Astrocyte (in vitro differentiated cells and primary cell): ENCODE measurements around the gene BBS9. TPM values are rescaled to one million over a fixed set of nuclear protein-coding genes. Genes with fewer than 3 reads are reported as not detected.
"Not testable (repeated sequence)": the region's sequence is repeated elsewhere in the genome, so short reads cannot be mapped to it uniquely, and the experiment has no call there.

ENCODE experiments used
- DNase-seq: peaks from one replicate; pipeline ENCODE4 v3.0.0-alpha.2; 2010; ENCODE audit warnings: low read depth
- FAIRE-seq: peaks from 2 replicates; lab custom pipeline; 2011; peaks lifted over from hg19 to GRCh38; lab: Jason Lieb, UNC
- H2AFZ ChIP-seq: 2 replicates; pipeline ENCODE4 v1.6.0; 2012; ENCODE audit warnings: low read depth, low read length, inconsistent platforms
- H3K27ac ChIP-seq: 2 replicates; pipeline ENCODE4 v1.5.1; 2011; ENCODE audit warnings: low read depth, low read length, inconsistent platforms
- H3K27me3 ChIP-seq: 2 replicates; pipeline ENCODE4 v1.6.0; 2011; ENCODE audit warnings: low read length, inconsistent platforms; ENCODE audit not compliant: insufficient read depth
- H3K36me3 ChIP-seq: 2 replicates; pipeline ENCODE4 v1.5.1; 2011; ENCODE audit warnings: low read length, inconsistent platforms; ENCODE audit not compliant: insufficient read depth
- H3K4me1 ChIP-seq: 2 replicates; pipeline ENCODE4 v1.5.1; 2011; ENCODE audit warnings: low read length, inconsistent platforms; ENCODE audit not compliant: insufficient read depth
- H3K4me2 ChIP-seq: 2 replicates; pipeline ENCODE4 v1.6.0; 2012; ENCODE audit warnings: low read length, inconsistent platforms
- H3K4me3 ChIP-seq: 2 replicates; pipeline ENCODE4 v1.5.1; 2011; ENCODE audit warnings: low read depth, mild to moderate bottlenecking, low read length, inconsistent platforms; ENCODE audit not compliant: insufficient read depth
- H3K79me2 ChIP-seq: 2 replicates; pipeline ENCODE4 v1.6.0; 2012; ENCODE audit warnings: mild to moderate bottlenecking, low read length, inconsistent platforms; ENCODE audit not compliant: insufficient read depth
- H3K9ac ChIP-seq: 2 replicates; pipeline ENCODE4 v1.6.0; 2012; ENCODE audit warnings: mild to moderate bottlenecking, low read length, inconsistent platforms
- H3K9me3 ChIP-seq: 2 replicates; pipeline ENCODE4 v1.5.1; 2012; ENCODE audit warnings: low read depth, mild to moderate bottlenecking, low read length, inconsistent platforms; ENCODE audit not compliant: insufficient read depth
- H4K20me1 ChIP-seq: 2 replicates; pipeline ENCODE4 v1.6.0; 2012; ENCODE audit warnings: low read length, inconsistent platforms; ENCODE audit not compliant: insufficient read depth
- H3K27ac Mint-ChIP-seq: one replicate; pipeline ENCODE4 v1.8.0; 2021; ENCODE audit warnings: mild to moderate bottlenecking, mixed read lengths; ENCODE audit not compliant: unreplicated experiment
- H3K27me3 Mint-ChIP-seq: one replicate; pipeline ENCODE4 v1.8.0; 2021; ENCODE audit warnings: low read depth, mixed read lengths; ENCODE audit not compliant: unreplicated experiment
- H3K36me3 Mint-ChIP-seq: one replicate; pipeline ENCODE4 v1.8.0; 2021; ENCODE audit warnings: low read depth, mixed read lengths; ENCODE audit not compliant: unreplicated experiment
- H3K4me1 Mint-ChIP-seq: one replicate; pipeline ENCODE4 v1.8.0; 2021; ENCODE audit warnings: low read depth, mixed read lengths; ENCODE audit not compliant: unreplicated experiment
- H3K4me3 Mint-ChIP-seq: one replicate; pipeline ENCODE4 v1.8.0; 2021; ENCODE audit warnings: mild to moderate bottlenecking, moderate library complexity, mixed read lengths; ENCODE audit not compliant: unreplicated experiment
- H3K9me3 Mint-ChIP-seq: one replicate; pipeline ENCODE4 v1.8.0; 2021; ENCODE audit warnings: mild to moderate bottlenecking, mixed read lengths; ENCODE audit not compliant: unreplicated experiment
- CTCF ChIP-seq: IDR thresholded peaks from 2 replicates; pipeline ENCODE4 v1.5.1; 2011; ENCODE audit warnings: low read depth, mild to moderate bottlenecking, inconsistent platforms, low read length, moderate library complexity; ENCODE audit not compliant: insufficient read depth
- EZH2 ChIP-seq: IDR thresholded peaks from 2 replicates; pipeline ENCODE4 v1.6.1; 2012; ENCODE audit warnings: mild to moderate bottlenecking, low read length, inconsistent platforms; ENCODE audit not compliant: insufficient read depth
- total RNA-seq: library from RNA; stranded (reverse); gene quantifications from 2 replicates; pipeline ENCODE4 v1.2.1, GENCODE V29; 2021

The BBS9 gene
- total RNA-seq, 1 donor from 2014 or later = 25.1 TPM

- no peaks in the 10 kb centered on the region for H3K9me3 Mint-ChIP-seq
- no peak overlapping the region for H3K27ac Mint-ChIP-seq
- H3K36me3 Mint-ChIP-seq = peaks cover 6% of the 10 kb centered on the region
- peaks cover 3% of the 10 kb centered on the region for H3K4me1 Mint-ChIP-seq
- Histone ChIP-seq H3K9me3 (no peaks in the 10 kb centered on the region), H2AFZ (no peak overlapping the region), H3K9ac (peak overlapping the region; percentile 9), H3K27ac (peak overlapping the region; percentile 43), H3K27me3 (no peaks in the 10 kb centered on the region), H3K36me3 (peaks cover 14% of the 10 kb centered on the region), H3K4me3 (no peak overlapping the region), H4K20me1 (no peaks in the 10 kb centered on the region), H3K4me1 (peaks cover 8% of the 10 kb centered on the region), H3K79me2 (no peaks in the 10 kb centered on the region), H3K4me2 (peak overlapping the region; percentile 49)
- no peak for TF ChIP-seq EZH2
- no peak for TF ChIP-seq CTCF
- H3K27me3 Mint-ChIP-seq = no peaks in the 10 kb centered on the region
- DNase-seq (peak; percentile 92), FAIRE-seq (no peak)
- no peak overlapping the region for H3K4me3 Mint-ChIP-seq
Measured at GRCh38 chr7:33091111-33091531, 38.2 kb upstream of the BBS9 start.

GRCh38 chr7:33091641-33092191 lies 37.6 kb upstream of the BBS9 start:
- peaks cover 20% of the 10 kb centered on the region for H3K36me3 ChIP-seq
- FAIRE-seq (no peak), DNase-seq (no peak)
- H3K27me3 Mint-ChIP-seq = no peaks in the 10 kb centered on the region
- H3K27ac Mint-ChIP-seq = no peak overlapping the region
- peak overlapping the region; percentile 43 for H3K27ac ChIP-seq
- peaks cover 3% of the 10 kb centered on the region for H3K4me1 Mint-ChIP-seq
- no peaks in the 10 kb centered on the region for H3K27me3 ChIP-seq
- H3K36me3 Mint-ChIP-seq = peaks cover 6% of the 10 kb centered on the region
- H4K20me1 ChIP-seq = no peaks in the 10 kb centered on the region
- peaks cover 8% of the 10 kb centered on the region for H3K4me1 ChIP-seq
- H3K4me2 ChIP-seq = peak overlapping the region; percentile 49
- no peaks in the 10 kb centered on the region for H3K9me3 Mint-ChIP-seq
- H3K9me3 ChIP-seq = no peaks in the 10 kb centered on the region
- no peaks in the 10 kb centered on the region for H3K79me2 ChIP-seq
- no peak overlapping the region for H3K4me3 Mint-ChIP-seq
- TF ChIP-seq CTCF (no peak), EZH2 (no peak)
- no peak overlapping the region for H3K4me3 ChIP-seq
- no peak overlapping the region for H2AFZ ChIP-seq
- peak overlapping the region; percentile 9 for H3K9ac ChIP-seq

GRCh38 chr7:33093266-33093665 lies 36.1 kb upstream of the BBS9 start:
- H4K20me1 ChIP-seq = no peaks in the 10 kb centered on the region
- H3K4me3 Mint-ChIP-seq = no peak overlapping the region
- no peak overlapping the region for H3K27ac Mint-ChIP-seq
- no peak overlapping the region for H3K9ac ChIP-seq
- H3K4me2 ChIP-seq = no peak overlapping the region
- FAIRE-seq = no peak
- H3K36me3 ChIP-seq = peaks cover 30% of the 10 kb centered on the region
- H3K27me3 Mint-ChIP-seq = no peaks in the 10 kb centered on the region
- no peak overlapping the region for H3K4me3 ChIP-seq
- TF ChIP-seq CTCF (no peak), EZH2 (no peak)
- no peaks in the 10 kb centered on the region for H3K79me2 ChIP-seq
- peaks cover 8% of the 10 kb centered on the region for H3K4me1 ChIP-seq
- H3K9me3 ChIP-seq = no peaks in the 10 kb centered on the region
- H3K9me3 Mint-ChIP-seq = no peaks in the 10 kb centered on the region
- no peaks in the 10 kb centered on the region for H3K27me3 ChIP-seq
- H3K4me1 Mint-ChIP-seq = no peaks in the 10 kb centered on the region
- H3K27ac ChIP-seq = no peak overlapping the region
- H3K36me3 Mint-ChIP-seq = peaks cover 8% of the 10 kb centered on the region
- H2AFZ ChIP-seq = no peak overlapping the region
- DNase-seq = no peak

GRCh38 chr7:33094745-33095275 lies 34.6 kb upstream of the BBS9 start:
- H3K4me3 ChIP-seq, H3K9me3 ChIP-seq, DNase-seq, H3K27ac Mint-ChIP-seq, H3K4me2 ChIP-seq, H3K27me3 Mint-ChIP-seq, H4K20me1 ChIP-seq, H3K79me2 ChIP-seq, H3K9ac ChIP-seq, H3K4me3 Mint-ChIP-seq, H3K36me3 Mint-ChIP-seq, H3K27me3 ChIP-seq, H3K27ac ChIP-seq, H3K9me3 Mint-ChIP-seq, H3K4me1 Mint-ChIP-seq, H2AFZ ChIP-seq, H3K4me1 ChIP-seq: not testable (repeated sequence)
- FAIRE-seq = peak; percentile 47
- peaks cover 43% of the 10 kb centered on the region for H3K36me3 ChIP-seq
